Measurements from ENCODE around the gene TET3. TPM values are rescaled to one million over a fixed set of nuclear protein-coding genes. Genes with fewer than 3 reads are reported as not detected.
A peak's percentile ranks its signal among the peaks of the same experiment; 100 is the strongest.

The TET3 gene
- total RNA-seq, 4 donors from 2014 or later = 8.6 to 17.8 (median 11.4) TPM

DNA sequence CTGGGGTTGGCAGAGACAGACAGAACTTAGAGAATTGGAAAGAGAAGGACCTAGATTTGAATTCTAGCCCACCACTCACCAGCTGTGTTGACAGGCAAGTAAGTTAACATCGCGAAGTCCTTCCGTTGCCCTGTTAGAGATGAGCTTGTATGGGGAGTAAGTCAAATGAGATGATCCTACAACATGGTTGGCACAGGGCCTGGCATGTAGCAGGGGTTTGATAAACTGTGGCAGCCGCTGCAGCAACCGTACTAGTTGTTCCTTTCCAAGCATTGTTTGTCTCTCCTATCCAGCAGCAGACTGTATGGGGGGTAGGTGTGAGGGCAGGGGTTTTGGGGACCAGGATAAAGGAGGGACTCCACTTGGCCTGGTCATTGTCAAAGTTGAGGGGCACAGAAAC, 16.0 kb downstream of the TET3 start:
- DNase-seq (ENCODE audit: low spot score) = no peak
- TF ChIP-seq, protein P1, sequence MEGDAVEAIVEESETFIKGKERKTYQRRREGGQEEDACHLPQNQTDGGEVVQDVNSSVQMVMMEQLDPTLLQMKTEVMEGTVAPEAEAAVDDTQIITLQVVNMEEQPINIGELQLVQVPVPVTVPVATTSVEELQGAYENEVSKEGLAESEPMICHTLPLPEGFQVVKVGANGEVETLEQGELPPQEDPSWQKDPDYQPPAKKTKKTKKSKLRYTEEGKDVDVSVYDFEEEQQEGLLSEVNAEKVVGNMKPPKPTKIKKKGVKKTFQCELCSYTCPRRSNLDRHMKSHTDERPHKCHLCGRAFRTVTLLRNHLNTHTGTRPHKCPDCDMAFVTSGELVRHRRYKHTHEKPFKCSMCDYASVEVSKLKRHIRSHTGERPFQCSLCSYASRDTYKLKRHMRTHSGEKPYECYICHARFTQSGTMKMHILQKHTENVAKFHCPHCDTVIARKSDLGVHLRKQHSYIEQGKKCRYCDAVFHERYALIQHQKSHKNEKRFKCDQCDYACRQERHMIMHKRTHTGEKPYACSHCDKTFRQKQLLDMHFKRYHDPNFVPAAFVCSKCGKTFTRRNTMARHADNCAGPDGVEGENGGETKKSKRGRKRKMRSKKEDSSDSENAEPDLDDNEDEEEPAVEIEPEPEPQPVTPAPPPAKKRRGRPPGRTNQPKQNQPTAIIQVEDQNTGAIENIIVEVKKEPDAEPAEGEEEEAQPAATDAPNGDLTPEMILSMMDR (IDR thresholded peaks at IDR 0.05) = no peak
- no peak for ATAC-seq (ENCODE audit: low FRiP score)

DNA sequence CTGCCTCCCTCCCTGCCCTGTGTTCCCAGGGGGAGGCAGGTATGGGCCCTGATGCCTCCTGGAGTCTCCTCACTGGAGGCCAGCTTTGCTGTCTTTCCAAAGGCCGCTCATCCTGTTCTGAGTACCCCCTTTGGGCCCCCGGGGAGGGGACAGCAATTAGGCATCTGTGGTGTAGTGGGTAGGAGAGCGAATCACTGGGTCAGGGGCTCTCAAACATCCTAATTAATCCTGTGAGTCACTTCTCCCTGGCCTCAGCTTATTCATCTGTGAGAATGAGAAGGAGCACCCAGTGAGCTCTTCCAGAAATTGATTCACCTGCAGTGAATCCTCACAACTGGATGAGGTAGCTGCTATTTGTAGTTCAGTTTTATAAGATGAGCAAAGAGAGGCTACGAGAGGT, 16.4 kb downstream of the TET3 start:
- TF ChIP-seq, protein P1 (IDR thresholded peaks at IDR 0.05) = no peak
- DNase-seq (ENCODE audit: low spot score) (no peak), ATAC-seq (ENCODE audit: low FRiP score) (no peak)

DNA sequence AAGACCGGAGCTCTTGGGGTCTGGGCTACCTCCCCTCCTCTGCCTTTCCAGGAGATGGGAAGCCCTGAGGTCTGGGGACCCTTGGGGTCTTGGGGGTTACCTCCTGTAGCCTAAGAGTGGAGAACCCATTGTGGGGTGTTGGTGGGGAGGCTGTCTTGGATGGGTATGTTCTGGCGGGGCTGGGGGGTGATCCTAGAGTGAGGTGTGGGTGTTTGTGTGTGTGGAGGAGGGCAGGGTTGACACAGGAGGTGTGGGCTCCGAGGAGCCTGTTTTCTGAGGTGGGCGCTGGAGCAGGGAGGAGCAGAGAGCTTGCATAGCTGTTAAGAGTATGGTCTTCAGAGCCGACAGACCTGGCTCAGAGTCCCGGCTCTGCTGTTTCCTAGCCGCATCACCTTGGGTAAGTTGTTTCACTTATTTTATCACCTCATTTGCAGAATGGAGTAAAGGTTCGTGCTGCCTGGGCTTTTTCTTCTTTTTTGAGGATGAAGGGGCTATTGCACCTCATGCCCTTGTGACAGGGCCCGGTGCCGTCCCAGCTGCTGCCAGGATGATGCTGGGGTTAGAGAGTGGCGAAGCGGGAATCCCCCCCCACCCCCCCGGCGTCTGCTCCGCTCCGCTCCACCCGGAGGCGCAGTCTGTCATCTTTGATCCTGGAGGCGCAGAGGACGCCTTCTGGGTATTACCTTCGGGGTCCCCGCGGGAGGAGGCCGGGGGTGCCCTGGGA, 17.2 kb downstream of the TET3 start:
- DNase-seq (ENCODE audit: low spot score) = no peak
- peak; percentile 16 for ATAC-seq (ENCODE audit: low FRiP score)
- TF ChIP-seq, protein P1 (IDR thresholded peaks at IDR 0.05) = no peak

DNA sequence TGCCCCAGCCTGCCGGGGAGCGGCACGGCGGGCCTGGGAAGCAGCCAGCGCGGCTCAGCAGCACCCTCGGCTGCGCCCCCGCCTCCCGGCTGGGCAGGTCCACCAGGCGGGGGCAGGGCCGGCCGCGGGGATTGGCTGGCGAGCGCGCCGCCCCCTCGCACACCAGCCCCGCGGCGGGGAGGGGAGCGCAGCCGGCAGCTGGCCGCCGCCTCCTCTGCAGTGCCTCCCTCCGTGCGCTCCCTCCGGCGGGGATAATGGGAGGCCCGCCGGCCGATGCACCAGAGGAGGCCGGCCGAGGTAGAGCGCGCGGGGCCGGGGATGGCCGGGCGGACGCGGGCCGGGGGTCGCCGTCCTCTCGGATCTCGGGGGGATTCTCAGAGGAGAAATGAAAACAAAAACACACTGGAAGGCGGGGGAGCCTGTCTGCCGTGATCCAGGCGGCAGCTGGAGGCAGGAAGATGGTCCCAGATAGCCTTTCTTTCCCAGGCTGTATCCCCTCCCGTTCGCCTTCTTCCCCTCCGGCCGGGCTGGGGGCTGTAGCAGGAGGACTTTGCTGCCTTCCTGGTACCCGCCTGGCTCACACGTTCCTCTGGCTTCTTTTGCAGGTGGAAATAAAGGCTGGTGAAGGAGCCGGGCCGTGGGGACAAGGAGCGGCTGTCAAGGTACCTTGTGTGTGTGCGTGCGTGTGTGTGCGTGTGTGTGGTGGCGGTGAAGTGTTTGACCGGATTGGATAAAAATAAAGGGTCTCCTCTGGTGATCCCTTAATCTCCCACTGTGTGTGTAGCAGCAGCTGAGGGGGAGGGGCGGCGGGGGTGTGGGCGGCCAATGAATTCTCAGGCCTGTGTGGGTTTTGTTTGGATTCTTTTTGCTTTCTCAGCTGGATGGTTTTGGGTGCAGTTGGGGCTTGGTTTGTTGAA, 18.1 kb downstream of the TET3 start:
- no peak for DNase-seq (ENCODE audit: low spot score)
- peak; percentile 88 for ATAC-seq (ENCODE audit: low FRiP score)

DNA sequence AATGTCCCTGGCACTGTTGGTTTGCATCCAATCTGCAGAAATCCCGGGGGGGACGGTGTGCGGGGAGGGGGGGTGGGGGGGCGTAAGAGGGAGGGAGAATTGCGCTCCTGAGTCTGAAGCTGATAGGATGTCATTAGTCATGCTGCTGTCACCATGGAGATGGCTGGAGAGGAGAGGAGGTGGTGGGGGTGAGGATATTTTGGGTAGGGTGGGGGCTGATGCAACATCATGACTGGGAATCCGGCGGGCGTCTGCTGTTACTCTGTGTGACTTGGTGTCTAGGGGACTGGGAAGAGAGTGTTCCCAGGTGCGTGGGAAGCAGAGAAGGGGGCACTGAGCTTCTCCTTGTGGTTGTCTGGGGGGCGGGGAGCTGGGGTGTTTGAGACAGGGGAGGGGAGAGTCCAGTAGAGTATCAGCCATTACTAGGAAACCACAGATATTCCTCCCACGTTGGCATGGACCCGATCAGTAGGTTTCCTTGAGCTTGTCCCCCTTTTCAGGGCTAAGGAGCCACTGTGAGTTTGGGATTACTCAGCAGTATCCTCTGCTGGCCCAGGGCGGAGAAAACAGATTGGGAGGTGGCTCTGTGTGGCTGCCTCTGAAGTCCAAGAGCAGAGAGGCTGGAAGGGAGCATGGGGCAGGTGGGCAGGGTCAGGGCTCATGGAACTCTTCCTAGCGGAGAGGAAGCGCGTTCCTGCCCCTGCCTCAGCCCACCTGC, 18.9 kb downstream of the TET3 start:
- TF ChIP-seq, protein P1 (IDR thresholded peaks at IDR 0.05) = no peak
- DNase-seq (ENCODE audit: low spot score) = no peak
- ATAC-seq (ENCODE audit: low FRiP score) = no peak

More for the DNA sequence above, 18.1 kb downstream of the TET3 start:
- TF ChIP-seq, protein P1 (IDR thresholded peaks at IDR 0.05) = no peak

DNA sequence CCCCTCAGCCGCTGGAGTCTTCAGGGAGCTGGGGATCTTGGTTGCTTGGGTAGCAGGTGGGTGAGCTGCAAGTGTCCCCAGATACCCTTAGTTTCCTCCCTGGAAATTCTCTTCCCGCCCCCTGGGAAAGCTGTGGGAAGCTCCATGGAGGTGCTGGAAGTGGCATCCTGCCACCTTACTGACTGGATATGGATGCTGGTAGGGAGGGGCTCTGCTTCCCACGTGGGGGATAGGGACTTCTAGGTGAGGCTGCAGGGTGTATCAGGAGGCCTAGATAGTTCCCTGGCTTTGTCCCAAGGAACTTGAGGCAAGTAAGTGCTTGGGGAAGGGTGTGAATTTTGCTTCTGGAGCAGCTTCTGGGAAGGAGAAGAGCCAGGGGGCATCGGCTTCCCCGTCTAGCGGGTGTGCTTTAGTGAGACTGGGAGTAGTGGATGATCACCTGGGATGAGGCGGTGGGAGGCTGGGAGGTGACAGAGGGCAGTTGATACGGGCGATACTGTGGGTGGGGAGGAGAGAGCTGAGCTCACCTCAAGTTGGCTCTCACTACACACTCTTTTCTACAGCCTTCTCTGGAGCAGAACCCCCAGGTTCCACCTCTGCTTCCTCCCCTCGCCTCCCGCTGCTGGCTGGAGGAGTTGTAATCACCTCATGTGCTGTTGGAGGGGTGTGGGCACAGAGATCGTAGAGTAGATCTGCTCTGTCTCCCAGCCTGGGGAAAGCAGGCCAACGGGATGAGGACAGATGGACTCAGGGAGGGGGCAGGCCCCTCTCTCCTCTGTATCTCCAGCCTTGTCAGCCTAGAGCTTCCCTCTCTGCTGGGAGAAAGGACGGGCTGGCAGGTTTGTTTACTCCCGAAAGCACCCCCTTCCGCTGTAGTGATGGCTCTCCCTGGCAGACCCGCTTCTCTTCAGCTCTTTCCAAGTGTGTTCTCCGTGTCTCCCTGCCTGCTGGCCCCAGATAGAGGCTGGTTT, 19.8 kb downstream of the TET3 start:
- TF ChIP-seq, protein P1 (IDR thresholded peaks at IDR 0.05) = no peak
- no peak for DNase-seq (ENCODE audit: low spot score)
- ATAC-seq (ENCODE audit: low FRiP score) = no peak
